T-helper 2 cell (primary cell): ENCODE measurements around the gene DRD4.
"Not testable (repeated sequence)": the region's sequence is repeated elsewhere in the genome, so short reads cannot be mapped to it uniquely, and the experiment has no call there.

Experiments
- DNase-seq, 5 experiments: peaks; one replicate each; pipeline versions ENCODE4 v3.0.0 to v3.0.0-alpha.2; 2012 to 2022

Gene DRD4

DNA sequence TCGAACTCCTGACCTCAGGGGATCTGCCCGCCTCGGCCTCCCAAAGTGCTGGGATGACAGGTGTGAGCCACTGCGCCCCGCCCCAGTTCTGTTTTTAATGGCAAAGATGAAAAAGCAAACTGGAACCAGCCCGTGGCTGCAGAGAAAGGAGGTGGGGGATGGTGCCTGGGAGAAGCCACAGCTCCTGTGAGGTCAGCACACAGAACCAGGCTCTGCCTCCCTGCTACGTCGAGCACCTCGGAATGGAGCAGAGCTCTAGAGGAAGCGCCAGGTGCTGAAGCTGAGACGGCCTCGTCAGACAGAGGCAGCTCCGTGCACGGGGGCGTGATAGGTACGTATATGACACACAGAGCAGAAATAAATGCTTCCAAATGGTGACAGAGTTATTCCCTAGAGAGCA is 8.5 kb downstream of the DRD4 start:
- DNase-seq: no peak

DNA sequence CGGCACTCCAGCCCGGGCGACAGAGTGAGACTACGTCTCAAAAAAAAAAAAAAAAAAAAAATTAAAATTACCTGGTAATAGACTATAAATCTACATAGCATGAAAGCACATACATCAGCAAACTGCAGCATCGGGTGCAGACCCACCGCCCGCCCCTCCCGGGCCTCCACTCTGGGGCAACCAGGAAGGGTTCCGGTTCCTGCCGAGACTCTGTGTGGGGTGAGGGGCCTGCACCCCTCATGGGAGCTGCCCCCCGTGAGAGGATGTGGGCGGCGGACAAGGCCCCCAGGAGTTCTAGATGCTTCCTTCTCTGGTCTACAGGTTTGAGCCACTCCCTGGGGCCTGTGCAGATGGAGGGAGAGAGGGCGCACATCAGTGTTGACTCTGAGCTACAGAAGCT is 9.1 kb downstream of the DRD4 start:
- DNase-seq: no peak

DNA sequence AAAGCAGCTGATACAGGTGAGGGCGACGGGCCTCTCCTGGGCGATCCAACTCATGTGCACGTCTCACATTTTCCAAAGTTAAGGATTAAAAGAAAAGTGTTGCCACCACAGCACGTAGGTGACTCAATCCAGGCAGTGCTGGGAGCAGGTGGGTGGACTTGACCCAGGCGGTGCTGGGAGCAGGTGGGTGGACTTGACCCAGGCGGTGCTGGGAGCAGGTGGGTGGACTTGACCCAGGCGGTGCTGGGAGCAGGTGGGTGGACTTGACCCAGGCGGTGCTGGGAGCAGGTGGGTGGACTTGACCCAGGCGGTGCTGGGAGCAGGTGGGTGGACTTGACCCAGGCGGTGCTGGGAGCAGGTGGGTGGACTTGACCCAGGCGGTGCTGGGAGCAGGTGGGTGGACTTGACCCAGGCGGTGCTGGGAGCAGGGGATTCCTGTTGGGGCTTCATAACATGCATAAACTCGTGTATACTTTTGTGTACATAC is 10.6 kb downstream of the DRD4 start:
- DNase-seq: not testable (repeated sequence)

DNA sequence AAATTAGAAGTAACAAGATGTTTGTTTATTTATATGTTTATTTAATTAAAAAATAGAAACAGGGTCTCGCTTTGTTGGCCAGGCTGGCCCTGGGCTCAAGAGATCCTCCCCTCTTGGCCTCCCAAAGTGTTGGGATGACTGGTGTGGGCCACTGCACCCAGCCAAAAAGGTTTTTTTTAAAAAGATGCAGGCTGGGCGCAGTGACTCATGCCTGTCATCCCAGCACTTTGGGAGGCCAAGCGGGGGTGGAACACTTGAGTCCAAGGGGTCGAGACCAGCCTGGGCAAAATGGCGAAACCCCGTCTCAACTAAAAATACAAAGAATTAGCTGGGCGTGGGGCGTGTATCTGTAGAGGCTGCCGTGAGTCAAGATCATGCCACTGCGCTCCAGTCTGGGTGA is 13.4 kb downstream of the DRD4 start:
- DNase-seq: no peak

DNA sequence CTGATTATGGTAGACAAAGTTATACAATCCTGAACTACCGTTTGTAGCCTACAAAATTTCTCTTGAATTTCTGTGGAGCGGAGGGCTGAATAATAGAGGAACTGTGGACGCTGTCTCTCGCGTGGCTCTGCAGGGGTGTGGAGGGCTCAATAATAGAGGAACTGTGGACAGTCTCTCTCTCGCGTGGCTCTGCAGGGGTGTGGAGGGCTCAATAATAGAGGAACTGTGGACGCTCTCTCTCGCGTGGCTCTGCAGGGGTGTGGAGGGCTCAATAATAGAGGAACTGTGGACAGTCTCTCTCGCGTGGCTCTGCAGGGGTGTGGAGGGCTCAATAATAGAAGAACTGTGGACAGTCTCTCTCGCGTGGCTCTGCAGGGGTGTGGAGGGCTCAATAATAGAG is 16.1 kb downstream of the DRD4 start:
- DNase-seq: not testable (repeated sequence)

DNA sequence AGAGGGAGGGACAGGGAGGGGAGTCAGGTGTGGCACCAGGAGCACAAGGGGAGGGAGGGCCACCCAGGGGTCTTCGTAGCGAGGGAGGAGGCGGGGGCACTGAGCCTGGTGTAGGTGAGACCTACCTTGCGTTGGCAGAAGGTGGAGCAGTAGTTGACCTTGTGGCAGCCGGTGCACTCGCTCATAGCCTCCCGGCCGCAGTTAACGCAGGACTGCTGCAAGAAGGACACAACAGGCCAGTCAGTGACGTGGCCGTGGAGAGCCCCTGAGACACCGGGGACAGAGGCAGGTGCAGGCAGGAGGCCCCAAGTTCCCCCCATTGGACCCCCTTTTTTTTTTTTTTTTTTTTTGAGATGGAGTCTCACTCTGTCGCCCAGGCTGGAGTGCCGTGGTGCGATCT is 16.8 kb downstream of the DRD4 start:
- DNase-seq: no peak

DNA sequence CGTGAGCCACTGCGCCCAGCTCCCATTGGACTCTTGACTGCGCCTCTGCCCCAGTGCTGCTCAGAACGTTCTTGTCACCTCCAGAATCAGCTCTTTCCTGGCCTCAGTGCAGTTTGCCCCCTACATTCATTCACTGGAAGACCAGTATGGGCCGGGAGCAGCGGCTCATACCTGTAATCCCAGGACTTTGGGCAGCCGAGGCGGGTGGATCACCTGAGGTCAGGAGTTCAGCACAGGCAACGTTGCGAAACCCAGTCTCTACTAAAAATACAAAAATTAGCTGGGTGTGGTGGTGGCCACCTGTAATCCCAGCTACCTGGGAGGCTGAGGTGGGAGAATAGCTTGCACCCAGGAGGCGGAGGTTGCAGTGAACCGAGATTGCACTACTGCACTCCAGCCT is 17.4 kb downstream of the DRD4 start:
- not testable (repeated sequence) for DNase-seq

DNA sequence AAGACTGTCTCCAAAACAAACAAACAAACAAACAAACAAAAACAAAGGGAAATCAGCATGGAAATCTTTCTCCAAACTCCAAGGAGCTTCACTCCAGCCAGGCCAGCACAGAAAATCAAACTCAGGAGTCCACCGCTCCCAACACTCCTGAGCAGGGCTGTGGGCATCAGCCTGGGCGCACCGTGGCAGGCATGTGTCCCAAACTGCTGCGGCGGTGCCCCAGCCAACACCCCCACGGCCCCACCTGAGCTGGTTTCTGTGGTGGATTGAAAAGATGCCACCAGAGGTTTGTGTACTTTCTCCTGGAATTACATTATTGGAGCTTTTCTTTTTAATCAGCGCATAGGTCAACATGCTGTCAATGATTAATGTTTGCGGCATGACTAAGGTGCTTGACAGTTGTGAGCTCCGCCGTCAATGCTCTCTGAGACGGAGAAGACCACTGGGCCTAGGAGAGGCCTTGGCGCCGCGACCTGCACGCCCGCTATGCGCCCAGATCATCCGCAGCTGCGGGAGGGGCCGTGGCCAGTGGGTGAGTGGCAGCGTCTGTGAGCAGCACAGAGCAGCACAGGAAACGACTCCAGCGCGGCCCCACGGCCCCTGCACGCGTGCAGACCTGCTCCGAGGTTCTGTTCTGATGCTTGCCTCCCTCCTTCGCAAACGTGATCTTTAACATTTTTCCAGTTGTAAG is 18.1 kb downstream of the DRD4 start:
- no peak for DNase-seq

DNA sequence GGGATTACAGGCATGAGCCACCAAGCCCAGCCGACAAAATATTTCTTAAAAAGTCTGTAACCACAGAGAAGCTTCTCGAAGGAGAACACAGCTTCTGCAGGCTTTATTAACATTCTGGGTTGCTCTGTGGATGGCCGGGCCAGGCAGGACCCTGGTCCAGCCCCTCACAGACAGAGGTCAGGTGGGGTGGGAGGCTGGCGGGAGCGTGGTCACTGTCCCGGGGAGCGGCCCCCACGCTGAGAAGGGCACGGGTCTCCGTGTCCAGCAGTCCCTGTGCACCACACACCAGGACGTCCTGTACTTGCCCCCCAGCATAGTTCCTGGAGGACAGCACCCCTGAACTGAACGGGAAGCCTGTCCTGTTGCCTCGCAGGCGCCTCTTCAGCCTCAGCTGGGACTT is 19.4 kb downstream of the DRD4 start:
- no peak for DNase-seq

DNA sequence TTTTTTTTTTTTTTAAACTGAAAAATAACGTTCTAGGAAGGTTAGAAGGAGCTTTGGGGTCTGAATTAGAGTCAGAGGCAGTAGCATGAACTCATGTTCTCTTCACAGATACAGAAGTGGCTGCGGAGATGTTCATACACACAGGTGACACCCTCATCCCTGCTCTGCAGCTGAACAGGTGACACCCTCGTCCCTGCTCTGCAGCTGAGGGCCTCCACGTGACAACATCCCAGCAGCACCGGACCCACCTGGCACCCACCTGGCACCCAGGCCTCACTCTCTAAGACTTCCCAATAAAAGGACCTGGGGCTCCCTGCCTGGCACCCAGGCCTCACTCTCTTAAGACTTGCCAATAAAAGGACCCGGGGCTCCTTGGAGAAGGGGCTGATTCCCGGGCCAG is 19.8 kb downstream of the DRD4 start:
- DNase-seq: no peak

DNA sequence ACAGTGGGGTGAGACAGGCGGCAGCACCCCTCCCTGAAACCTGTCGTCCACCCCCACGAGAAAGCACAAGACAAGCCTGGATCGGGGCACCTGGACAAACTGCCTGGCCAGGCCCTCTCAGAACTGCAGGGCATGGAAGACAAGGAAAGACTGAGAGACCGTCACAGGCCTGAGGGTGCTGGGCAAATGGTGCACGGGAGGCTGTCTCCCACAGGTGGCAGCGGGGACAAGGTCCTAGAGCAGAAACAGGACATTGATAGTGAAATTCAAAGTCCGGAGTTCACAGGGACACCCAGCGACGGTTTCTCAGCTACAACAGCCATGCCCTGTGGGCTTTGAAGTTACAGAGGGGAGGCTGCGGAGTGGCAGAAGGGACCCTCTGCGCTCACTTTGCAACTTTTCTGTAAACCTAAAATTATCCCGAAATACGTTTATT is 20.6 kb downstream of the DRD4 start:
- no peak for DNase-seq

DNA sequence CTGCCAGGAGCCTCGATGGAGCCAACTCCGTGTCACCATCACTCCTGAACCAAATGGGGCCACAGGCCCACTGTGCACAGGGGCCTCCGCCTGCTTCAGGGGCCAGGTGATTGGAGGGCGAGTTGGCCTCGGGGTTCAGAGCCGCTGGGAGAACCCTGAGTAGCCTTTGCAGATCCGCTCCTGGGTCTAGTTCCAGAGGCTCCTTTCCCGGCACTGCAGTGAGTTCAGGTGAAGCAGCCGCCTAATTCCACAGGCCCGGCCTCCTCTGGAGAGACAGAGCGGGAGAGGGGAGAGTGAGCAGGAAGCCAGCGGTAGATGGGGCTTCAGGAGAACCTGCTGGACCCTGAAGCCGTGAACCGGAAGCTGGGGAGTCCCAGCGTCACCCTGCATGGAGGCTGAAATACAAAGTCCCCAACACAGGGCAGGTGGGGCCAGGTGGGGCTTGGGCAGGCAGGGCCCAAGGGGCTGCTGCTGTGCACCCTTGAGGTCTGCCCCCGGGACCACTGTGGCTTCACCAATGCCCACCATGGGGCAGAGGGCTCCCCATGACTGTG is 22.5 kb downstream of the DRD4 start:
- DNase-seq: no peak

DNA sequence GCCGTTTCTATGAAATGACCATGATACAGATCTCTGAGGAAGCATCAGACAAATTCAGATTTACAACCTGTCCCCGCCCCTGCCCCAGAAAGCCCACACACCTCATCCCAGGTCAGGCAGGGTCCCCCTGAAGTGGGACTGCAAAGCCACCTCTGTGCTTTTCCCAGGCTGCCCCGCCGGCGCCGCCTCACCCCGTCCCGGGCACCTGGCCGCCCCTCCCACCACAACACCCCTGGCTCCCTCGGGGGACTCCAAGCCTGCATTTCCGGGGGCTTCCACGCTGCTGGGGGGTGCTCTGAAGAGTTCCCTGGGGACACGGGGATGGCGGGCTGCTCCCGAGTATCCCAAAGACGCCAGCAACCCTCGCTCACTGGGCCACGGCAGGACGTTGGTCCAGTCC is 23.2 kb downstream of the DRD4 start:
- DNase-seq: no peak

DNA sequence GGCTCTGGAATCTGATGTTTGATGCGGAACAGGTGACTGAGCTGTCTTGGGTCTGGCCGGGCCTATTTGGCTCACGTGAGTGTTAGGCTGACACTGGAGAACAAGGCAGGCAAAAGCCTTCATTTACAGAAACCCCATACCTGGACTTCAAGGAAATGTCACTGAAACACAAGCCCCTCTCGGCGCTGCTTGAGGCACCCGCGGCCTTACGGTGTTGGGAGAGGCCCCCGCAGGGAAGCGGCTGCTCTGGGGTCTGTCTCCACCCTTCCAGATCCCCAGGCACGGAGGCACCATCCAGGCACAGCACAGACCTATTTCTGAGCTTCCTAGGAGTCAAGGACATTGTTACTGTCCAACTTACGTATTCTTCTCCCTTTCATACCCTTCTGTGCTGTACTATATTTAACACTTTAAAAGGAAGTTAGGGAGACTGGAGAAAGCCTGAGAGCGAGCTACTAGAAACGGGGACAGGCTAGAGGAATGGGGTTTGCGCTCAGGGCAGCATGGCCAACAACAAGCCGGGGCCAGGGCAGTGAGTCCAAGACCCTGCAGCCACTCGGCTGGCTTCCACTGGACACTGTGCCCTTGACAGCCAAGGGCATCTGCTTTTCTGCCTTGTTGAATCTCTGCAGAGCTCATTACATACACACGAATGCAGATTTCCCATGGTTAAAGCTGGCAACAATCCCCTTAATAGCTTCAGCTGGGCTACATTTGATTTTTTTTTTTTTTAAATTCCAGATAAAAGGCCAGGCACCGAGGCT is 23.8 kb downstream of the DRD4 start:
- no peak for DNase-seq

DNA sequence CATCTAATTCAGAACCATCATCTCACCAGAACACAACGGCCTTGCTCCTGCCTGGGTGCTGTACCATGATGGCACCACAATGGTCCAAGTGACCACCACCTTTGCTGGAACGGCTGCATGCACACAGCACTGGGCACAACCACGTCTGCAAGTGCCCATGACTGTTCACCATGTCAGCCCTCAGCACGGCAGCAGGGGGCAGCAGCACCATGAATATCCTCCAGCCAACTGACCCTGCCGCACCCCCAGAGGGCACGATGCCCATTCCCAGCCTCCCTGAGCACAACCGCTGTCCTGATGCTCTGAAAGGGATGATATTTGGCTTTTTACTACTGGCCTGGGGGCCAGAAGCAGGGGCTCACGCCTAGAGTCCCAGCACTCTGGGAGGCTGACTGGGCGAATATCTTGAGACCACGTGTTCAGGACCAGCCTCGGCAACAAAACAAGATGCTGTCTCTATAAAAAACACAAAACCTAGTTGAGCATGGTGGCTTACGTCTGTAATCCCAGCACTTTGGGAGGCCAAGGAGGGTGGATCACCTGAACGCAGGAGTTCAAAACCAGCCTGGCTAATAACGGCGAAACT is 25.7 kb downstream of the DRD4 start:
- DNase-seq: peak in 3 of 5 experiments; percentile 15 to 26 (median 16)

DNA sequence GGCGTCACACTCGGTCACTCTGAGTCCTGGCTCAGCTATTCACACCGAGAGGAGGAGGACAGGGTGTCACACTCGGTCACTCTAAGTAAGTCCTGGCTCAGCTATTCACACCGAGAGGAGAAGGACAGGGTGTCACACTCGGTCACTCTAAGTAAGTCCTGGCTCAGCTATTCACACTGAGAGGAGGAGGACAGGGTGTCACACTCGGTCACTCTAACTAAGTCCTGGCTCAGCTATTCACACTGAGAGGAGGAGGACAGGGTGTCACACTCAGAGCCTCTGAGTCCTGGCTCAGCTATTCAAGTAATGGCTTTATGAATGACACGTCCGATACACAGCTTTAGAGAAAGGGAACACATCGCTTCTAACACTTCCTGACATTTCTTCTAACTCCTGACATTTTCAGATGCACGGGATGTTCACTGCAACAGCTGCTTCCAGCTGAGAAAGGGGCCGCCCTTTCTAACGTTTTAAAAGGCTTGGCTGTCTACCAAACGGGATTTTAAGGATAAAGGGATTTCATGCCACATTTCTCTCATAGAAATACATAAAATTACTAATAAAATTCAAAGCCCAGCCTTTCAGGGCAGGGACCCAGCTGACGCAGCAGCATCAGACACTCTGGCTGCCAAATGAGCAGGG is 28.1 kb downstream of the DRD4 start:
- DNase-seq: no peak

DNA sequence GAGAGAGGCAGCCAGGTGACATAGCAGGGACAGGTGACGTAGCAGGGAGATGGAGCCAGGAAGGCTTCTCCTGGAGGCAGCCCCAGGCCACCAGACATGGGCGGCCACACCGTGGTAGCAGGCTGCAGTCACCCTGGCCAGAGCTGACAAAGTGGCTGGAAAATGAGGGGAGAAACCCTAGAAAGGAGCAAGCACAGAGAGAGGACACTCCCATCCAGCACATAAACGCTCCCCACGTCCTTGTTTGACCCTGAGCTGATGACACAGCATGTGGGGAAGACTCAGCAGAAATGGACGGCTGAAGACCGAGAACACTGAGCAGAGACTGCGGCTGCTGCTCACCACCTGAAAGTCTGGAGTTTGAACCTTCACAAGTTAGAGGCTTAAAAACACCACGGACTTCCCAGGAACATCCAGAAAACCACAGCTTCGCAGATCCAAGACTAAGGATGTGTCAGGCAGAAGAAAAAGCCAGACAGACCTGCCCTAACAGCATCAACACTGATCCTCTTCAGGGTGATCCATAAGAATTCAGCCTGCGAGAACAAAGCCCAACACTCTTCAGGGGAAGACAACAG is 28.7 kb downstream of the DRD4 start:
- DNase-seq: no peak

DNA sequence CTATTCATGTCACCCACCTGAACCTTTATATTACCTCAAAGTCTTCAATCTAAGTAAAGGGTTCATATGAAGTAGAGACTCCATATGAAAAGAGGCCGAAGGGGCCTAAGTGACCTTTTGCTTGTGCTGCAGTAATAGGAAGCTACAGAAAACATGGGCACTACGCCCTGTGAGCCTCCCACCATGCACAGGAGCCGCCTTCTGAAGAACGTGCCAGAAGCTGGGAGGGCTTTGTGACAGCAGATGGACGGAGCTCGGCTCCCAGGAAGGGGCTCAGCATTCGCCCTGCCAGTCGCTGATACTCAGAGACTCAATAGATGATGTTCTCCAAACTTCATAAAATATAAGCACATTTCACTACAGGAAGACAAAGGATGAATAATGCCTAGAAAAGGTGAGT is 36.8 kb downstream of the DRD4 start:
- no peak for DNase-seq

DNA sequence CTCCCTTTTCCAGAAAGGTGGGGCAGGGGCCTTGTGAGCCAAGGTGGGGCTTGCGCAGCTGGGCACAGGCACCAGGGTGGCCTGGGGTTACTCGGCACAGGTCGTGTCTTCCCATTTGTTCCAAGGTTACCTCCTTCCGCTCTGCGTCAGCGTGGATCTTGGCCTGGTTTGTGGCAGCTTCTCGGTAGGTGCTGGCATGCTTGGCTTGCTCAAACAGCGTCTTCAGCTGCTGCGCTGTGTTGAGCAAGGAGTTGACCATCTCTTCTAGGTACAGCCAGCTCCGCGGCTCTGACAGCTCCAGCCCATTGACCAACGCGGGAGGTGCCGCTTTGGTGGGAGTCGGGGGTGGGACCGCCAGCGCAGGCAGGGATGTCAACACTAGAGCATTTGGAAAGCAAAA is 37.3 kb downstream of the DRD4 start:
- DNase-seq: no peak

DNA sequence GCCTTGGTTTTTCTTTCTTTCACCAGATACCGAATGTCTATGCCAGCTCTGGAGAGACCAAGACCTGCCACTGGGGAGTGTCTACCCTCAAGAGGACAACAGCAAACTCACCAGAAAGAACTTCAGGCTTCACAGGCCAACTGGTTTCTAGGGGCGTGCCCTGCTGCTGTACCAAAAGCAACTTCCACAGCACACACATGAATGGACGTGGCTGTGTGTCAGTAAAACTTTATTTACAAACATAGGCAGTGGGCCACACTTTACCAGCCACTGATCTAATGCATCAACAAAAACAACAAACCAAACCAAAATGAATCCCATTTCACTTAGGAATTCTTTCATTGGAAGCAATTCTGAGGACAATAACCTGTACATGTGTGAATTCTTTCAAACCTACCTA is 41.2 kb downstream of the DRD4 start:
- DNase-seq: no peak

DNA sequence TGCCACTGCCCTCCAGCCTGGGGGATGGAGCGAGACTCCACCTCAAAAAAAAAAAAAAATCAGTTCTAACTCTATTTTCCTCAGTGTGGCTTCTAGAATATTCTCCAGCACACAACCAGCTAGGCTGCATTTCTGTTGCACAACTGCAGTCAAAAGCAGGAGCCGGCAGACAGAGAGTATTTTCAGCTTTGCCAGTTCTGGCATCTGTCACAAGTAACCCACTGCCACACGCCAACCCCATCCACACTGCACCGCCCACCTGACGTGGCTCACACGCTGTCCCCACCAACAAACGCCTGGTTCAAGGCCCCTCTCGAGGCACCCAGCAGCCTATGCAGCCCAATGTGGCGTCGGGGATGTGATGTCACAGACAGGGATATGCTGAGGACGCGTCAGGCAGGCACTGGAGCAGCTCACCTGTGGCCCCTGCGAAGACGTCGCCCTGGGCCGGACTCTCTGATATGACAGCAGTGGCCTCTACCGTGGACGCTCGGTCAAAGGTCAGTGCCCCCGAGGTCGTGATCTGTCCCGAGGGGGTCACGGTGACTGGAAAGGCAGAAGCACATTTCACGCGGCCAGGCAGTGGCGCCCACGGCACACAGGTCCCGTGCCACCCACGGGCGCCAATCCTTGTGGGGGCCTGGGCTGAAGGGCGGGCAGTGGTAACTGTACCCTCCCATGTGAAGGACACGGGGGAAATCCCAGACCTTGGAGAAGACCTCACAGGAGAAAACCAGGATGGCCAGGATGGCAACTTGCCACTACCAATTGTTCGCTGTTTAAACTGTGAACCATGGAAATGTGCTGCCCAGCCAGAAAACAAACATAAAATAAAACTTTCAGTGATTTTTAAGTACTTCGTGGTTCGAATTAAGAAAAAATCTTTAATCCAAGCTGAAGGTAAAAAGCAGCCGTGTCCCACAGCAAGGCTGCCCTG is 42.5 kb downstream of the DRD4 start:
- no peak for DNase-seq

DNA sequence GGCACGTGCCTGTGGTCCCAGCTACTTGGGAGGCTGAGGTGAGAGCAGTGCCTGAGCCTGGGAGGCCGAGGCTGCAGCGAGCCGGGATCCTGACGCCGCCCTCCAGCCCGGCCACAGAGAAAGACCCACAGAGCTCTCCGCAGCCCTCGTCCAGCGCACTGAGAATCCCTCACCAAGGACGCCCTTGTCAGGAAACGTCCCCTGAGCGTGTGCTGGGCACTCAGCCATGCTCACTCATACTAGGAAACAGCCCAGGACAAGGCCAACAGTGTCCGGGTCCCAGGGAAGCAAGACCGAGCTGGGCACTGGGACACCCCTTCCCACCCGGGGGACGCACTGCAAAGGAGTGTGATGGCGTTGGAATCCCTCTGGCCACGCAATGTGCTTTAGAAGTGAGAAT is 43.4 kb downstream of the DRD4 start:
- DNase-seq: no peak
